GM23338 (cell line): ENCODE data around the gene CACNB2. TPM values are rescaled to one million over a fixed set of nuclear protein-coding genes. Genes with fewer than 3 reads are reported as not detected.

Source experiments
- ATAC-seq: fragments of 200-7000 bp; cut with Tn5 transposase; 3 replicates; pipeline ENCODE4 v1.9.1; 2020
- DNase-seq: peaks from one replicate; pipeline ENCODE4 v3.0.0-alpha.2; 2015; ENCODE audit warnings: low spot score
- H2AFZ ChIP-seq: fragments of 200-600 bp; sonication (generic); 2 replicates; pipeline ENCODE4 v1.8.0; 2016; ENCODE audit warnings: antibody characterized with exemption, mild to moderate bottlenecking, moderate library complexity
- H3F3A ChIP-seq: fragments of 200-600 bp; sonication (generic); replicated peaks from 2 replicates; pipeline ENCODE4 v1.8.0; 2017; ENCODE audit warnings: antibody characterized with exemption, mixed run types, low read depth
- H3K27ac ChIP-seq: fragments of 200-600 bp; sonication (generic); 2 replicates; pipeline ENCODE4 v1.6.1; 2016; ENCODE audit warnings: low read depth
- H3K27me3 ChIP-seq: fragments of 200-600 bp; sonication (generic); 2 replicates; pipeline ENCODE4 v1.8.0; 2016; ENCODE audit warnings: mild to moderate bottlenecking, mixed run types, moderate library complexity; ENCODE audit not compliant: insufficient read depth
- H3K36me3 ChIP-seq: fragments of 200-600 bp; sonication (generic); 2 replicates; pipeline ENCODE4 v1.8.0; 2016; ENCODE audit warnings: mild to moderate bottlenecking; ENCODE audit not compliant: insufficient read depth
- H3K4me1 ChIP-seq: fragments of 200-600 bp; sonication (generic); 2 replicates; pipeline ENCODE4 v1.8.0; 2016; ENCODE audit warnings: mild to moderate bottlenecking, moderate library complexity; ENCODE audit not compliant: insufficient read depth
- H3K4me2 ChIP-seq: fragments of 200-600 bp; sonication (generic); 2 replicates; pipeline ENCODE4 v1.7.1; 2017; ENCODE audit warnings: mixed run types
- H3K4me3 ChIP-seq: fragments of 200-600 bp; sonication (generic); 2 replicates; pipeline ENCODE4 v1.6.1; 2016; ENCODE audit warnings: mixed run types
- H3K79me2 ChIP-seq: fragments of 200-600 bp; sonication (generic); replicated peaks from 2 replicates; pipeline ENCODE4 v1.8.0; 2017; ENCODE audit warnings: mild to moderate bottlenecking; ENCODE audit not compliant: insufficient read depth
- H3K9me2 ChIP-seq: fragments of 200-600 bp; sonication (generic); 2 replicates; pipeline ENCODE4 v1.8.0; 2017; ENCODE audit not compliant: insufficient read depth
- H4K20me1 ChIP-seq: fragments of 200-600 bp; sonication (generic); replicated peaks from 2 replicates; pipeline ENCODE4 v1.8.0; 2017; ENCODE audit warnings: mild to moderate bottlenecking; ENCODE audit not compliant: insufficient read depth
- H3K27ac Mint-ChIP-seq: 2 replicates; pipeline ENCODE4 v1.8.0; 2020; ENCODE audit warnings: inconsistent platforms, mild to moderate bottlenecking, moderate library complexity, mixed read lengths
- H3K27me3 Mint-ChIP-seq: 3 replicates; pipeline ENCODE4 v1.8.0; 2022; ENCODE audit warnings: low read depth, mild to moderate bottlenecking, moderate library complexity, mixed read lengths, inconsistent platforms; ENCODE audit not compliant: insufficient read depth, poor library complexity
- H3K36me3 Mint-ChIP-seq: 3 replicates; pipeline ENCODE4 v1.8.0; 2021; ENCODE audit warnings: low read depth, mild to moderate bottlenecking, inconsistent platforms, moderate library complexity, mixed read lengths
- H3K4me1 Mint-ChIP-seq: 3 replicates; pipeline ENCODE4 v1.8.0; 2020; ENCODE audit warnings: mild to moderate bottlenecking, inconsistent platforms, mixed read lengths
- H3K4me3 Mint-ChIP-seq: 3 replicates; pipeline ENCODE4 v1.8.0; 2021; ENCODE audit warnings: moderate library complexity, mild to moderate bottlenecking, inconsistent platforms, mixed read lengths
- H3K9me3 Mint-ChIP-seq: 3 replicates; pipeline ENCODE4 v1.8.0; 2020; ENCODE audit warnings: moderate library complexity, mild to moderate bottlenecking, inconsistent platforms, mixed read lengths
- CREB1 ChIP-seq: fragments of 250-450 bp; sonication (Bioruptor Pico); IDR thresholded peaks from 2 replicates; pipeline ENCODE4 v1.5.0; 2020; ENCODE audit warnings: low read depth, mild to moderate bottlenecking, moderate library complexity
- ETS1 ChIP-seq: IDR thresholded peaks from 2 replicates; pipeline ENCODE4 v1.6.1; 2016; ENCODE audit warnings: antibody characterized with exemption
- EZH2phosphoT487 ChIP-seq: fragments of 200-600 bp; sonication (generic); IDR thresholded peaks from one replicate; pipeline ENCODE4 v1.8.1; 2018; ENCODE audit warnings: antibody characterized with exemption; ENCODE audit not compliant: unreplicated experiment
- STAT1 ChIP-seq: IDR thresholded peaks from one replicate; pipeline ENCODE4 v1.6.1; 2016; ENCODE audit warnings: antibody characterized with exemption; ENCODE audit not compliant: unreplicated experiment
- ZNF331 ChIP-seq: fragments of 250-450 bp; sonication (Bioruptor Pico); IDR thresholded peaks from 2 replicates; pipeline ENCODE4 v1.5.0; 2020; ENCODE audit warnings: low read depth, mild to moderate bottlenecking, moderate library complexity
- ZNF462 ChIP-seq: fragments of 250-450 bp; sonication (Bioruptor Pico); IDR thresholded peaks from 2 replicates; pipeline ENCODE4 v1.5.0; 2020; ENCODE audit warnings: mild to moderate bottlenecking, moderate library complexity
- polyA plus RNA-seq: library from polyadenylated mRNA; unstranded; fragments of >200 nt; fragmentation: Nextera tagmentation; extraction: Ambion mirVana; gene quantifications from 2 replicates; pipeline ENCODE4 v1.2.1, GENCODE V29; 2016
- total RNA-seq: library from RNA; depleted of rRNA; stranded (reverse); fragments of >200 nt; shearing (Covaris generic); gene quantifications from 2 replicates; pipeline ENCODE4 v1.2.3, GENCODE V29; 2014

CACNB2 gene
- total and polyA plus RNA-seq, 2 experiments from 2014 or later = 5.0 to 5.9 TPM

- TF ChIP-seq ZNF462 (no peak), EZH2phosphoT487 (no peak), CREB1 (CRISPR knock-in tag) (no peak), STAT1 (no peak), ZNF331 (CRISPR knock-in tag) (no peak)
Observed at GRCh38 chr10:18438361-18439126, 298.3 kb downstream of the CACNB2 start (continued).

GRCh38 chr10:18439601-18440000 lies 299.4 kb downstream of the CACNB2 start:
- no peak overlapping the region for H3K4me2 ChIP-seq
- no peak overlapping the region for H3K27ac ChIP-seq
- H3K4me3 ChIP-seq = no peak overlapping the region
- Mint-ChIP-seq H3K36me3 (no peaks in the 10 kb centered on the region), H3K27ac (no peak overlapping the region), H3K9me3 (peaks cover 2% of the 10 kb centered on the region; the same call in 1 of the 3 replicates), H3K4me1 (no peaks in the 10 kb centered on the region; the same call in 2 of the 3 replicates), H3K27me3 (peaks cover 2% of the 10 kb centered on the region), H3K4me3 (no peak overlapping the region)
- H3K36me3 ChIP-seq = no peaks in the 10 kb centered on the region
- H4K20me1 ChIP-seq = no peaks in the 10 kb centered on the region
- H3K79me2 ChIP-seq = no peaks in the 10 kb centered on the region
- no peaks in the 10 kb centered on the region for H3K4me1 ChIP-seq
- H3K27me3 ChIP-seq = no peaks in the 10 kb centered on the region
- no peaks in the 10 kb centered on the region for H3K9me2 ChIP-seq
- DNase-seq (no peak), ATAC-seq (no peak)
- no peak overlapping the region for H2AFZ ChIP-seq
- no peaks in the 10 kb centered on the region for H3F3A ChIP-seq
- TF ChIP-seq ETS1 (no peak), ZNF462 (no peak), CREB1 (CRISPR knock-in tag) (no peak)
